ENCODE measurements around the gene DHX34.

DHX34 gene

GRCh38 chr19:47417746-47418691 is 68.9 kb downstream of the DHX34 start:
- no peak for DNase-seq (ENCODE audit: low read depth)

GRCh38 chr19:47418692-47419029 is 69.5 kb downstream of the DHX34 start:
- no peak for DNase-seq (ENCODE audit: low read depth)

- no peak for DNase-seq (ENCODE audit: low read depth)
These were observed 70.1 kb downstream of the DHX34 start, which contains the start of gene MEIS3 for GRCh38 chr19:47419030-47419783. Gene MEIS3 (minus strand): TSS chr19:47419527. CDS start chr19:47419081, 446 bp downstream.

- no peak for DNase-seq (ENCODE audit: low read depth)
These were observed 70.7 kb downstream of the DHX34 start for GRCh38 chr19:47419789-47420188.

- DNase-seq (ENCODE audit: low read depth) = no peak
These were observed 72.2 kb downstream of the DHX34 start for GRCh38 chr19:47421244-47421786.

GRCh38 chr19:47421844-47422395 is 72.8 kb downstream of the DHX34 start:
- no peak for DNase-seq (ENCODE audit: low read depth)

- no peak for DNase-seq (ENCODE audit: low read depth)
These were observed 73.5 kb downstream of the DHX34 start for GRCh38 chr19:47422417-47423163.

- no peak for DNase-seq (ENCODE audit: low read depth)
These were observed 74.2 kb downstream of the DHX34 start for GRCh38 chr19:47423203-47423882.

- DNase-seq (ENCODE audit: low read depth) = no peak
These were observed 78.4 kb downstream of the DHX34 start for GRCh38 chr19:47427241-47428176.

GRCh38 chr19:47428177-47428894 is 79.2 kb downstream of the DHX34 start:
- DNase-seq (ENCODE audit: low read depth) = peak; percentile 97

GRCh38 chr19:47429140-47429793 is 80.2 kb downstream of the DHX34 start:
- DNase-seq (ENCODE audit: low read depth) = no peak

GRCh38 chr19:47430041-47430802 is 81.1 kb downstream of the DHX34 start:
- no peak for DNase-seq (ENCODE audit: low read depth)

- DNase-seq (ENCODE audit: low read depth) = no peak
These were observed 83.0 kb downstream of the DHX34 start for GRCh38 chr19:47432091-47432490.
